ENCODE measurements around the gene UMAD1.

Gene UMAD1

DNA sequence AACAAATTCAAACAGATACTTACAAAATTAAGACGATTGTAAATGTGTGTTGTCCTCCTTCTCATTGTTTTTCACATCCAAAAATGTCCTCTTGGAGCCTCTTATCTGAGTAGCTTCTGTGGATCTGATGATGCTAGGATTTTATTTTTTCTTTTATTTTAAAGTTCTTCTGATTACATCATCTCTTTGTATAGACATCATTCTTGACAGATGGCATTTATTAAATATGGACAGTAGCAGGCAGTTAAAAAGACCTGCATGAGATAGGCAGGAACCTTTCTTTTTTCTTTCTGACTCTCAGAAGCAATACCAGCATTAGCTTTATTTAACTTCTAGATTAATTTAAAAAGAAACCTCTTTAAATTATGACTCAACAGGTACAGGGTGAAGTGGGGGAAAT, 77.9 kb downstream of the UMAD1 start, which contains the start of gene RPA3:
Gene RPA3, minus strand, starts transcription at position 116 of the 400 bp plus-strand sequence. CDS start 78,189 bp downstream, outside the sequence.
- Histone ChIP-seq H3K4me1 (ENCODE audit: control insufficient read depth, low read depth, low read length) (no peaks in the 10 kb centered on the region), H3K79me1 (ENCODE audit: low read length) (no peaks in the 10 kb centered on the region), H3K4me2 (ENCODE audit: low read length) (no peak within 1 kb of the TSS), H2AK5ac (ENCODE audit: low read length) (no peak within 1 kb of the TSS), H2BK5ac (ENCODE audit: low read length) (no peak within 1 kb of the TSS), H2BK15ac (replicated peaks; ENCODE audit: low read depth) (no peak within 1 kb of the TSS), H3K9ac (ENCODE audit: low read length) (no peak within 1 kb of the TSS), H3K56ac (ENCODE audit: low read length) (no peak within 1 kb of the TSS), H3K4me3 (ENCODE audit: low read length) (no peak within 1 kb of the TSS), H3K23ac (ENCODE audit: low read length) (no peak within 1 kb of the TSS), H4K8ac (ENCODE audit: low read depth, low read length) (no peak within 1 kb of the TSS), H3K18ac (ENCODE audit: low read length) (no peak within 1 kb of the TSS), H4K5ac (ENCODE audit: low read length) (no peak within 1 kb of the TSS), H2BK120ac (ENCODE audit: low read depth, low read length) (no peak within 1 kb of the TSS), H3K27me3 (ENCODE audit: insufficient read depth, low read length, poor library complexity) (no peaks in the 10 kb centered on the region), H3K79me2 (ENCODE audit: control insufficient read depth, insufficient read depth, low read length) (no peaks in the 10 kb centered on the region), H3K27ac (ENCODE audit: low read depth, low read length) (no peak within 1 kb of the TSS), H3K36me3 (ENCODE audit: control insufficient read depth, insufficient read depth, low read length) (no peaks in the 10 kb centered on the region), H3K4ac (ENCODE audit: low read depth, low read length) (no peak within 1 kb of the TSS)
- DNase-seq, result no peak
- WGBS (ENCODE audit: extremely low coverage, insufficient coverage, low lambda C conversion rate), result no CpG with 5 or more reads among the region's 1 CpG

DNA sequence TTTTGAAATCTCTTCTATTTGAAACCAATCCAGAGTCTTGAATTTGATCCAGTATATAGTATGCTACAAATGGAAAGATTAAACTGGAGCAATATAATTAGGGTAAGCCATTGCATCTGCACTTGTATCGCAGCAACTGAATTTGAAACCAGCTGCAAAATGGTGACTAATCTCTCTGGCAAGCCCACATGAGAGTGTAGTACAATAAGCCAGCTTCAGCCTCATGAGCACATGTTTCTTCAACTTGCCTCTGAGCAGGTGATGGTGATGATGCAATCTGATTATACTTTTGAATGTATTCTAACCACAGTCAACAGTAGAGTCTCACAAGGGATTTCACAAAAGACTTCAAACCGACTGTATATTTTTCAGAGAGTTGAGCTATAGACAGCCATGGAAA, 78.7 kb downstream of the UMAD1 start:
- H2BK120ac ChIP-seq (ENCODE audit: low read depth, low read length), result no peak overlapping the region
- H3K4ac ChIP-seq (ENCODE audit: low read depth, low read length), result no peak overlapping the region
- no peaks in the 10 kb centered on the region for H3K36me3 ChIP-seq (ENCODE audit: control insufficient read depth, insufficient read depth, low read length)
- H2AK5ac ChIP-seq (ENCODE audit: low read length), result no peak overlapping the region
- no peak overlapping the region for H3K4me2 ChIP-seq (ENCODE audit: low read length)
- no peak overlapping the region for H4K5ac ChIP-seq (ENCODE audit: low read length)
- no peaks in the 10 kb centered on the region for H3K27me3 ChIP-seq (ENCODE audit: insufficient read depth, low read length, poor library complexity)
- DNase-seq, result no peak
- no peaks in the 10 kb centered on the region for H3K79me1 ChIP-seq (ENCODE audit: low read length)
- no CpG with 5 or more reads among the region's 2 CpGs for WGBS (ENCODE audit: extremely low coverage, insufficient coverage, low lambda C conversion rate)
- H2BK15ac ChIP-seq (replicated peaks; ENCODE audit: low read depth), result no peak overlapping the region
- H3K27ac ChIP-seq (ENCODE audit: low read depth, low read length), result no peak overlapping the region
- no peak overlapping the region for H3K18ac ChIP-seq (ENCODE audit: low read length)
- H3K79me2 ChIP-seq (ENCODE audit: control insufficient read depth, insufficient read depth, low read length), result no peaks in the 10 kb centered on the region
- no peak overlapping the region for H3K4me3 ChIP-seq (ENCODE audit: low read length)
- no peak overlapping the region for H3K23ac ChIP-seq (ENCODE audit: low read length)
- H3K4me1 ChIP-seq (ENCODE audit: control insufficient read depth, low read depth, low read length), result no peaks in the 10 kb centered on the region
- no peak overlapping the region for H2BK5ac ChIP-seq (ENCODE audit: low read length)
- H3K56ac ChIP-seq (ENCODE audit: low read length), result no peak overlapping the region
- H3K9ac ChIP-seq (ENCODE audit: low read length), result no peak overlapping the region
- no peak overlapping the region for H4K8ac ChIP-seq (ENCODE audit: low read depth, low read length)

DNA sequence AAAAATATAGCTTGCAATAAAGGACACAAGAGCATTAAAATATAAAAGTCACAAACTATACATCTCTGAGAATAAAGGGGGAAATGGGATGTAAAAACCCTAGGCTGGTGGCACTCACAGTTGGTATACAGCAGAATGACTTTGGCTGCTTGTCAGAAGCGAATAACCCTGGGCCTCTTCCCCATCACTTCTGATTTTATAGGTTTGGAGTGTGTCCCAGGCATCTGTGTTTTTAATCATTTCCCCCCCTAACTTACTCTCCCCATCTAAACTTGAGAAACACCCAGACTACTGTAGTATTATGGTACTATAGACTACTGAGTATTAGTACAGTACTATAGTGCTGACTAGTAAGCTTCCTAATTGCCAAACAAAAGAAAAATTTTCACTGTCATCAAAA, 79.6 kb downstream of the UMAD1 start:
- Histone ChIP-seq H3K79me1 (ENCODE audit: low read length) (no peaks in the 10 kb centered on the region), H2BK15ac (replicated peaks; ENCODE audit: low read depth) (no peak overlapping the region), H3K27ac (ENCODE audit: low read depth, low read length) (no peak overlapping the region), H3K9ac (ENCODE audit: low read length) (no peak overlapping the region), H3K4me1 (ENCODE audit: control insufficient read depth, low read depth, low read length) (no peaks in the 10 kb centered on the region), H4K5ac (ENCODE audit: low read length) (no peak overlapping the region), H3K4ac (ENCODE audit: low read depth, low read length) (no peak overlapping the region), H3K36me3 (ENCODE audit: control insufficient read depth, insufficient read depth, low read length) (no peaks in the 10 kb centered on the region), H2AK5ac (ENCODE audit: low read length) (no peak overlapping the region), H4K8ac (ENCODE audit: low read depth, low read length) (no peak overlapping the region), H3K18ac (ENCODE audit: low read length) (no peak overlapping the region), H2BK5ac (ENCODE audit: low read length) (no peak overlapping the region), H3K27me3 (ENCODE audit: insufficient read depth, low read length, poor library complexity) (no peaks in the 10 kb centered on the region), H3K23ac (ENCODE audit: low read length) (no peak overlapping the region), H3K56ac (ENCODE audit: low read length) (no peak overlapping the region), H2BK120ac (ENCODE audit: low read depth, low read length) (no peak overlapping the region), H3K4me3 (ENCODE audit: low read length) (no peak overlapping the region), H3K4me2 (ENCODE audit: low read length) (no peak overlapping the region), H3K79me2 (ENCODE audit: control insufficient read depth, insufficient read depth, low read length) (no peaks in the 10 kb centered on the region)
- no CpG with 5 or more reads among the region's 1 CpG for WGBS (ENCODE audit: extremely low coverage, insufficient coverage, low lambda C conversion rate)
- no peak for DNase-seq

DNA sequence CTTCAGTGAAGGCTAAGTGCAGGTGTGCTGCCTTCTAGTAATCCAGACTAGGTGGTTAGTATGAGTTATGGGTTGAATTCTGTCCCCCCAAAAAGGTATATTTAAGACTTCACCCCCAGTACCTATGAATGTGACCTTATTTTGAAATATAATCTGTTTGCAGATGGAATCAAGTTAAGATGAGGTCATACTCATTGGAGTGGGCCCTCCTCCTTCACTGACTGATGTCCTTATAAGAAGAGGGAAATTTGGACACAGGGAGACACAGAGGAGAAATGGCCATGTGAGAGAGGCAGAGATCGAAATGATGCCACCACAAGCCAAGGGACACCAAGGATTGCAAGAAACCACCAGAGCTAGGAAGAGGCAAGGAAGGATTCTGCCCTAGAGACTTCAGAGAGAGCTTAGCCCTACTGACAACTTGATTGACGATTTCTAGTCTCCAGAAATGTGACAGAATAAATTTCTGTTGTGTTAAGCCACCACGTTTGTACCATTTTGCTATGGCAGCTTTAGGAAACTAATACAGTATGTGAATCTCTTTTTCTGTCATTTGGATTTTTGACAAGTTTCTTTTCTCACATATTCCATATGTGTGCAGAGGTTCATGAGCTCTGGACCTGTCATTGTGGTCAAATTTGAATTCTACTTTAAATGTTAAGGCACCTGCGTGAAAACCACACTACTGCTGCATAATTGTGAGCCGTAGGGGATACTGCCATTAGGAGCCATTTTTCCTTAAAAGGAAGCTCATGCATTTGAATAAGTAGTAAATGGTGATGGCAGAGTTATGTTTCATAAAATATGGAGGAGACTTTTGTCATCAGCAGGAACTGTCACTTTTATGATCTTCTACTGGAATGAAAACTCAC, 80.4 kb downstream of the UMAD1 start:
- Histone ChIP-seq H4K8ac (ENCODE audit: low read depth, low read length) (no peak overlapping the region), H3K4ac (ENCODE audit: low read depth, low read length) (no peak overlapping the region), H4K5ac (ENCODE audit: low read length) (no peak overlapping the region), H3K23ac (ENCODE audit: low read length) (no peak overlapping the region), H3K27ac (ENCODE audit: low read depth, low read length) (no peak overlapping the region), H3K4me3 (ENCODE audit: low read length) (no peak overlapping the region), H2BK120ac (ENCODE audit: low read depth, low read length) (no peak overlapping the region), H3K56ac (ENCODE audit: low read length) (no peak overlapping the region), H2BK5ac (ENCODE audit: low read length) (no peak overlapping the region), H3K36me3 (ENCODE audit: control insufficient read depth, insufficient read depth, low read length) (no peaks in the 10 kb centered on the region), H3K18ac (ENCODE audit: low read length) (no peak overlapping the region), H3K79me1 (ENCODE audit: low read length) (no peaks in the 10 kb centered on the region), H2AK5ac (ENCODE audit: low read length) (no peak overlapping the region), H3K79me2 (ENCODE audit: control insufficient read depth, insufficient read depth, low read length) (no peaks in the 10 kb centered on the region), H3K4me1 (ENCODE audit: control insufficient read depth, low read depth, low read length) (no peaks in the 10 kb centered on the region), H3K27me3 (ENCODE audit: insufficient read depth, low read length, poor library complexity) (no peaks in the 10 kb centered on the region), H3K4me2 (ENCODE audit: low read length) (no peak overlapping the region), H3K9ac (ENCODE audit: low read length) (no peak overlapping the region), H2BK15ac (replicated peaks; ENCODE audit: low read depth) (no peak overlapping the region)
- no CpG with 5 or more reads among the region's 5 CpGs for WGBS (ENCODE audit: extremely low coverage, insufficient coverage, low lambda C conversion rate)
- DNase-seq, result no peak

DNA sequence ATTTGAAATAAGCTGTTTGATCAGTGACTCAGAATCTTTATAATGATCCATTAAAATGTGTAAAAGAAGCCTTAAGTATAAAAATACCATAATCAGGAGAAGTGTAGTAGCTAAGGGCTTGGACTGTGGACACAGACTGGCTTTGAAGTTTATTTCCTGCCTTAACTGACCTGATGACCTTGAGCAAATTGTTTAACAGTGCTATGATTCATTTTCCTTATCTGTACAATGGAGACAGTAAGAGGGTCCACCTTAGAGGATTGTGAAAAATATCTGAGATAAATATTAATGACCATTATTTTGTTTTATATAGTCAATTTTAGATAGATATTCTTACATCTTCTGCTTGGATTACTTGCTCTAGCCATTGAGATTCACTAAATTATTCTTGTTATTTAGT, 91.2 kb downstream of the UMAD1 start:
- H4K5ac ChIP-seq (ENCODE audit: low read length), result no peak overlapping the region
- H3K4me1 ChIP-seq (ENCODE audit: control insufficient read depth, low read depth, low read length), result no peaks in the 10 kb centered on the region
- H3K4me3 ChIP-seq (ENCODE audit: low read length), result no peak overlapping the region
- H2BK5ac ChIP-seq (ENCODE audit: low read length), result no peak overlapping the region
- no peak overlapping the region for H2AK5ac ChIP-seq (ENCODE audit: low read length)
- no peaks in the 10 kb centered on the region for H3K36me3 ChIP-seq (ENCODE audit: control insufficient read depth, insufficient read depth, low read length)
- H3K23ac ChIP-seq (ENCODE audit: low read length), result no peak overlapping the region
- DNase-seq, result no peak
- H3K79me2 ChIP-seq (ENCODE audit: control insufficient read depth, insufficient read depth, low read length), result no peaks in the 10 kb centered on the region
- H2BK15ac ChIP-seq (replicated peaks; ENCODE audit: low read depth), result no peak overlapping the region
- no peaks in the 10 kb centered on the region for H3K27me3 ChIP-seq (ENCODE audit: insufficient read depth, low read length, poor library complexity)
- H4K8ac ChIP-seq (ENCODE audit: low read depth, low read length), result no peak overlapping the region
- H3K27ac ChIP-seq (ENCODE audit: low read depth, low read length), result no peak overlapping the region
- H3K56ac ChIP-seq (ENCODE audit: low read length), result no peak overlapping the region
- no peak overlapping the region for H3K4me2 ChIP-seq (ENCODE audit: low read length)
- no peak overlapping the region for H3K9ac ChIP-seq (ENCODE audit: low read length)
- no peak overlapping the region for H2BK120ac ChIP-seq (ENCODE audit: low read depth, low read length)
- no peak overlapping the region for H3K4ac ChIP-seq (ENCODE audit: low read depth, low read length)
- H3K79me1 ChIP-seq (ENCODE audit: low read length), result no peaks in the 10 kb centered on the region
- no peak overlapping the region for H3K18ac ChIP-seq (ENCODE audit: low read length)
